GM19099 (cell line): ENCODE measurements around the gene RSF1.

Experiments
- POLR2A ChIP-seq: IDR thresholded peaks from 3 replicates; pipeline ENCODE4 v1.6.1; 2011; ENCODE audit warnings: low read depth; ENCODE audit not compliant: insufficient read length; ENCODE audit errors: extremely low read depth

Gene RSF1

GRCh38 chr11:77669848-77670511 lies 150.5 kb downstream of the RSF1 start:
- TF ChIP-seq POLR2A = no peak

- TF ChIP-seq POLR2A = no peak
Measured at GRCh38 chr11:77668760-77669159, 151.8 kb downstream of the RSF1 start.

- TF ChIP-seq POLR2A = no peak
Measured at GRCh38 chr11:77665240-77665965, 155.1 kb downstream of the RSF1 start.

- no peak for TF ChIP-seq POLR2A
Measured at GRCh38 chr11:77661670-77662069, 158.9 kb downstream of the RSF1 start.

DNA sequence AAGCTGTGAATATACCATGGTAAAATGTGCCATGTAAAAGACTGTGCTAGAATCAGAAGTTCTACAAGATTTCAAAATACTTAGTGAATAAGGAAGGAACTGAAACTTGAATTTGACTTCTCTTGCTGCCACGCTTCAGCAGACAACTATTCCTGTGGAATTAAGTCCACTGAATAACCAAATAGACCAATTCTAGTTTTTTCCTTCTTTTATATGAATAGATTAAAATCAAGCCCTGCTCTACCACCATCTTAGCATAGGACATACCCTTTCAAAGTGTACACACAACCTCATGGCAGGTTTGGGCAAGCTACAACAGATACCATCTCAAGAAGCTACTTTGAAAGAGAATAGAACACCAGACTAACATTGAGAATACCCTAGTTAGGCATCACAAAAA lies 159.6 kb downstream of the RSF1 start:
- no peak for TF ChIP-seq POLR2A

- TF ChIP-seq POLR2A = no peak
Measured at GRCh38 chr11:77658213-77659013, 162.1 kb downstream of the RSF1 start.

DNA sequence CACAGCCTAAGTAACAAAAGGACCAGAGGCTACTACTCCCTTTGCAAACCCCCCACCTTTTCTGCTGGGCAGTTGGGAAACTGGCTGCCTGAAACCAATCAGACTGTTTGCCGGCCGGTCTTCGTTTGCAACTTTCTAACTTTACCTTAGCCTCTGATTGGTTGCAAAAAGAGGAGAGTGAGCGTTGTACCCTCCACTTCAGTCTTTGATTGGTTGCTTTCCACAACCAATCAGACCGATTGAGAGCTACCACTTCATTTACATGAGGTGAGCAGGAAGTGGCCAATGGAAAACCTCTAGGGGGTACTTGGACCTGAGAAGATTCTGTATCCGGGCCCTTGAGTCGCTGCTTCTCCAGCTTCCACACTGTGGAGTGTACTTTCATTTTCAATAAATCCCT lies 164.2 kb downstream of the RSF1 start:
- TF ChIP-seq POLR2A = no peak

DNA sequence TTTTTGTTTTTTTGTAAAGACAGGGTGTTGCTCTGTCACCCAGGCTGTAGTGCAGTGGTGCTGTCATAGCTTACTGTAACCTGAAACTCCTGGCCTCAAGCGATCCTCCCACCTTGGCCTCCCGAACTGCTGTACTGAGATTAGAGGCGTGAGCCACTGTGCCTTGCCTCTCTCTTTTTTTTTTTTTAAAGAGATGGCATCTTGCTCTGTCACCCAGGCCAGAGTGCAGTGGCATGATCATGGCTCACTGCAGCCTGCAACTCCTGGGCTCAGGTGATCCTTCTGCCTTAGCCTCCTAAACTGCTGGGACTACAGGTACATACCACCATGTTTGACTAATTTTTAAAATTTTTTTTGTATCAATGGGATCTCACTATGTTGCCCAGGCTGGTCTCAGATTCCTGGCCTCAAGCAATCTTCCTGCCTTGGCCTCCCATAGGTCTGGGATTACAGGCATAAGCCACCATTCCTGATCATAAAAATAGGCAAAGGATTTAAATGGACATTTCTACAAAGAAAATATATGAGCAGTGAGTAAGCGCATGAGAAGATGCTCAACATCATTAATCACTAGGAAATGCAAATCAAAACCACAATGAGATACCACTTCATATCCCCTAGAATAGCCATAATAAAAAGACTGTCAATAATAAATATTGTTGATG lies 165.6 kb downstream of the RSF1 start:
- TF ChIP-seq POLR2A = no peak

GRCh38 chr11:77650123-77650522 lies 170.4 kb downstream of the RSF1 start:
- TF ChIP-seq POLR2A = no peak

GRCh38 chr11:77647654-77648305 lies 172.7 kb downstream of the RSF1 start:
- TF ChIP-seq POLR2A = no peak

DNA sequence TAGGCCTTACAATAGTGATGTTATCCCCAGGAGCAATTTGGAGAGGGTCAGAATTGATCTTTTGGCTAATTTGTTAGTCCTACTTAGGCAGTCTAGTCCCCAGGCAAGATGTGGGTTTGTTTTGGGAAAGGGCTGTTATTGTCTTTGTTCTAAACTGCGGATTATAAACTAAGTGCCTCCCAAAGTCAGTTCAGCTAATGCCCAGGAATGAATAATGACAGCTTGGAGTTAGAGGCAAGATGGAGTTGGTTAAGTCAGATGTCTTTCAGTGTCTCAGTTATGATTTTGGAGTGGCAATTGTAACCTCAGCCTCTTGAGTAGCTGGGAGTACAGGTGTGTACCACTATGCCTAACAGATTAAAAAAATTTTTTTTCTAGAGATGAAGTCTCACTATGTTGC lies 175.6 kb downstream of the RSF1 start:
- TF ChIP-seq POLR2A = no peak

- no peak for TF ChIP-seq POLR2A
Measured at GRCh38 chr11:77642228-77642627, 178.3 kb downstream of the RSF1 start.

- TF ChIP-seq POLR2A = peak; percentile 94
Measured at GRCh38 chr11:77637345-77638165, 183.0 kb downstream of the RSF1 start, which contains the start of gene CLNS1A. CLNS1A (minus strand) TSS chr11:77637794; CDS start chr11:77637714, 80 bp downstream.
